Type B pancreatic cell (in vitro differentiated cells): Measurements from ENCODE around the gene DAPK1. TPM values are rescaled to one million over a fixed set of nuclear protein-coding genes. Genes with fewer than 3 reads are reported as not detected.

Experiments
- DNase-seq: peaks from one replicate; pipeline ENCODE4 v3.0.0; 2021; ENCODE audit warnings: mixed read lengths; ENCODE audit not compliant: unreplicated experiment; ENCODE audit errors: extremely low spot score
- H3K27ac Mint-ChIP-seq: 2 replicates; pipeline ENCODE4 v1.8.0; 2021; ENCODE audit warnings: mild to moderate bottlenecking, mixed read lengths
- H3K27me3 Mint-ChIP-seq: 2 replicates; pipeline ENCODE4 v1.8.0; 2021; ENCODE audit warnings: mixed read lengths
- H3K36me3 Mint-ChIP-seq: 2 replicates; pipeline ENCODE4 v1.8.0; 2021; ENCODE audit warnings: mixed read lengths
- H3K4me1 Mint-ChIP-seq: one replicate; pipeline ENCODE4 v1.8.0; 2021; ENCODE audit warnings: mixed read lengths; ENCODE audit not compliant: unreplicated experiment
- H3K4me3 Mint-ChIP-seq: 2 replicates; pipeline ENCODE4 v1.8.0; 2021; ENCODE audit warnings: mild to moderate bottlenecking, mixed read lengths
- H3K9me3 Mint-ChIP-seq: 2 replicates; pipeline ENCODE4 v1.8.0; 2021; ENCODE audit warnings: mixed read lengths
- CTCF ChIP-seq: fragments of 200-600 bp; sonication (generic); conservative IDR thresholded peaks from 2 replicates; pipeline ENCODE4 v1.5.0; 2021; ENCODE audit warnings: antibody characterized with exemption, mild to moderate bottlenecking
- total RNA-seq: library from RNA; stranded (reverse); gene quantifications from 2 replicates; pipeline ENCODE4 v1.2.1, GENCODE V29; 2021; ENCODE audit warnings: low replicate concordance

The DAPK1 gene
- total RNA-seq, 1 donor from 2014 or later = 160 TPM

- peaks cover 13% of the 10 kb centered on the region for H3K4me1 Mint-ChIP-seq
- no peak overlapping the region for H3K4me3 Mint-ChIP-seq
- peaks cover 48% of the 10 kb centered on the region for H3K36me3 Mint-ChIP-seq
- TF ChIP-seq CTCF = no peak
- no peaks in the 10 kb centered on the region for H3K27me3 Mint-ChIP-seq
- peak overlapping the region; percentile 50 for H3K27ac Mint-ChIP-seq
- H3K9me3 Mint-ChIP-seq = no peaks in the 10 kb centered on the region
- no peak for DNase-seq
Measured at GRCh38 chr9:87703636-87704276, 206.1 kb downstream of the DAPK1 start.

- Mint-ChIP-seq H3K27ac (peak overlapping the region; percentile 50), H3K36me3 (peaks cover 48% of the 10 kb centered on the region), H3K9me3 (no peaks in the 10 kb centered on the region), H3K27me3 (no peaks in the 10 kb centered on the region), H3K4me3 (no peak overlapping the region), H3K4me1 (peaks cover 13% of the 10 kb centered on the region)
- no peak for TF ChIP-seq CTCF
- no peak for DNase-seq
Measured at GRCh38 chr9:87704342-87704741, 206.7 kb downstream of the DAPK1 start.

GRCh38 chr9:87706066-87706739 lies 208.5 kb downstream of the DAPK1 start:
- H3K9me3 Mint-ChIP-seq = no peaks in the 10 kb centered on the region
- no peak for TF ChIP-seq CTCF
- no peak for DNase-seq
- no peaks in the 10 kb centered on the region for H3K27me3 Mint-ChIP-seq
- H3K4me3 Mint-ChIP-seq = no peak overlapping the region
- peaks cover 39% of the 10 kb centered on the region for H3K36me3 Mint-ChIP-seq
- H3K4me1 Mint-ChIP-seq = peaks cover 13% of the 10 kb centered on the region
- no peak overlapping the region for H3K27ac Mint-ChIP-seq

GRCh38 chr9:87707805-87708506 lies 210.3 kb downstream of the DAPK1 start:
- Mint-ChIP-seq H3K27me3 (no peaks in the 10 kb centered on the region), H3K4me3 (no peak overlapping the region), H3K4me1 (peaks cover 11% of the 10 kb centered on the region), H3K36me3 (peaks cover 39% of the 10 kb centered on the region), H3K27ac (peak overlapping the region; percentile 27), H3K9me3 (no peaks in the 10 kb centered on the region)
- TF ChIP-seq CTCF = no peak
- no peak for DNase-seq

GRCh38 chr9:87708546-87708945 lies 210.9 kb downstream of the DAPK1 start:
- Mint-ChIP-seq H3K4me1 (peaks cover 15% of the 10 kb centered on the region), H3K9me3 (no peaks in the 10 kb centered on the region), H3K36me3 (peaks cover 38% of the 10 kb centered on the region), H3K4me3 (no peak overlapping the region), H3K27ac (no peak overlapping the region), H3K27me3 (no peaks in the 10 kb centered on the region)
- no peak for DNase-seq
- no peak for TF ChIP-seq CTCF
